Measurements from ENCODE around the gene AGAP3.

The AGAP3 gene

DNA sequence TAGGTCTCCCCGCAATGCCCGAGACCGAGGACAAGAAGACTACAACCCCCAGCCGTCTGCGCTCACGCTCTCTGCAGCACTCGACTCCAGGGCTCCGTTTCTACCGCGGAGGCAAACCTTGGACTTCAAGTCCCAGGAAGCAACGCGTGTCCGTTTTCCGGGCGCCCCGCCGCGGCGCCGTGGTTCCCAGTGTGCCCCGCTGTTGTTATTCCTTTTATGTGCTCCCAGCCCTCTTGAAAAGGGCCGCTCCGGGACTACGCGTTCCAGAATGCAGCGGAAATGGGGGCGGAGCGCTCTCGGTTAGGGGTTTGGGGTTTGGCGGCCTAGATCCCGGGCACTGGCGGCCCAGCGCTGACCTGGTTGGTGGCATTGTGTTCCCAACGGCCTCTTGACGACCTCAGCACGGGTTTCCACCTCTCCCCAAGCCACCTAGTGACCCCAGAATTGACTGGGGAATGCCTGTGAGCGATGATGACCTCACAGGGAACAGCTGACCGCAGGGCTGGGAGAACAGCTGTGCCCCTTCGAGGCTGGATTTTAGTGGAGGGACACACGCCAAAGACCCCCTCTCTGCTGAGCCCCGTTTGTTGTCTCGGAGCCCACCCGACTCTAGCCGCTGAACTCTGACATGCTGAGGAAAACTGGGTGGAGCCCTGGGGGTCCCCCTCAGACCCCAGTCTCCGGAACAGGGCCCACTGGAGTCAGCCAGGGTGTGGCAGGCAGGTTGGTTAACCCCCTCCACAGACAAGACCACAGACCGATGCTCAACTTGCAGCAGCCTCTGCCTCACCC is 28.1 kb upstream of the AGAP3 start:
- peak; percentile 98 for DNase-seq (ENCODE audit: low spot score)

DNA sequence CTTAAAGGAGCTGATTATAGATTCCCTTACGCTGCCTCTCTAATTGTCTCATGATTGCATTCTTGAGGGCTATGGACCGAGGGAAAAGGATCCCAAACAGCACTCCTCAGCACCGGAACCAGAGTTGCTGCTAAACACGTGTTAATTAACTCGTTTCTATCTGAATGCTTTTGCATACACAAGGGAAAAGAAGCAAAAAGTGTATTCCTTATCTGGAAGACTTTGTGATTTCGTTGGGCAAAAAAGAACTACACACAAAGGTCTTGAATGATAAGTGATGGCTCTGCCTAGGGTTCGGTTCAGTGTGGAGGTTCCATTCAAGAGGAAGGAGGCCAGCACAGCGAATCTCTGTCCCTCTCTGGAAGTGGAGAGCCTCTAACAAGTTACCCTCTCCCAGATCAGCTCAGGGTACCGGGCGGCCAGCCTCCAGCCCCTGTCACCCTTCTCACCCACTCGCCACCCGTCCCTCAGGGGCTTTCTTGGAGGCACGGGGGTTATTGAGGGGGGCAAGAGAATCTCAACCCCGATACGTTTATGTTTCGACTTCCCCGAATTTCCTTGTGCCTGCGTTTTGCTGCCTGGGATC is 27.4 kb upstream of the AGAP3 start:
- DNase-seq (ENCODE audit: low spot score): peak; percentile 43

DNA sequence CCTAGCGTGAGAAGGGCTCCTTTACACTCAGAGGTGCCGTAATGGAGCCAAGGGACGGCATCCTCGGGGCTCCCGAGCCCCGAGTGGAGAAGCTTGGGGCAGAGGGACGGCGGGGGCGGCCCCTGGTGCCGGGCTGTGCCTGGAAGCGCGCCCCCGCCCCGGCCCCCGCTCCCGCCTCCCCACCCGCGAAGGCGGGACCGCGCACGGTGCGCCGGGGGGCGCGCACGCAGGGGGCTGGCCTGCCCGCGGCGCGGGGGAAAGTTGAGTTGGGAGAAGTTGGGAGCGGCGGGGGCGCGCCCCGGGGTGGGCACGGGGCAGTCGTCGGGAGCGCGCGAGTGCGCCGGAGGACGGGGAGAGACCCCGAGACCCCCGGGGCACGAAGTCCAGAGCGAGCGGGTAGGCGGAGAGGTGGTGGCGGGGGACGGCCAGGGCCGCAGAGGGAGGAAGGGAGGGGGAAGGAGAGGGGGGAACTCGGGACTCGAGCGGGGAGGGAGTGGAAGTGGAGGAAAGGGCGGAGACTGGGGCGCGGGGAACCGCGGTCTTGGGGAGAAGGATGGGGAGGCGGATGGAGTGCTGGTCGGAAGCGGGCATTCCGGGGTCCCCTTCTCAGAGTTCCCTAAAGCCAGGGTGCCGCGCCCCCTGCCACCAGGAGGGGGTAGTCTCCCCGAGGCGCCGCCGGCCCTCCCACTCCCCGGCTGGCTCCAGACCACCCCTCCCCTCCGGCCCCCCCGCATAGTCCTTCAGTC is 26.7 kb upstream of the AGAP3 start, which contains the start of gene SLC4A2:
TSS of gene SLC4A2 (plus strand) at position 223 of the 746 bp plus-strand sequence. CDS start 2,399 bp downstream, outside the sequence.
- peak; percentile 41 for DNase-seq (ENCODE audit: low spot score)

DNA sequence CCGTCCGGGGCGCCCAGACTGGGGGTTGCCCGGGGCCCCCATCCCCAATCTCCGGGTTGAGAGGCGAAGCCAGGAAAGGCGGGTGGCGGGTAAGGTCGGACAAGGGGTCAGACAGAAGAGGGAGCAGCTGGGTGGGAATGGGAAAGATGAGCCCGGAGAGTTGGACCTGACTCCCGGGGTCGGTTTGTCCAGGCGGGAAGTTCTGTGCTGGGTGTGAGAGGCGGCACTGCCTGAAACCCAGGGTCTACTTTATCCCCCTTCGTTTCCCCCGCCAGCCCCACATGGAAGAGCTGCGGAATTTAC is 26.2 kb upstream of the AGAP3 start:
- no peak for DNase-seq (ENCODE audit: low spot score)

DNA sequence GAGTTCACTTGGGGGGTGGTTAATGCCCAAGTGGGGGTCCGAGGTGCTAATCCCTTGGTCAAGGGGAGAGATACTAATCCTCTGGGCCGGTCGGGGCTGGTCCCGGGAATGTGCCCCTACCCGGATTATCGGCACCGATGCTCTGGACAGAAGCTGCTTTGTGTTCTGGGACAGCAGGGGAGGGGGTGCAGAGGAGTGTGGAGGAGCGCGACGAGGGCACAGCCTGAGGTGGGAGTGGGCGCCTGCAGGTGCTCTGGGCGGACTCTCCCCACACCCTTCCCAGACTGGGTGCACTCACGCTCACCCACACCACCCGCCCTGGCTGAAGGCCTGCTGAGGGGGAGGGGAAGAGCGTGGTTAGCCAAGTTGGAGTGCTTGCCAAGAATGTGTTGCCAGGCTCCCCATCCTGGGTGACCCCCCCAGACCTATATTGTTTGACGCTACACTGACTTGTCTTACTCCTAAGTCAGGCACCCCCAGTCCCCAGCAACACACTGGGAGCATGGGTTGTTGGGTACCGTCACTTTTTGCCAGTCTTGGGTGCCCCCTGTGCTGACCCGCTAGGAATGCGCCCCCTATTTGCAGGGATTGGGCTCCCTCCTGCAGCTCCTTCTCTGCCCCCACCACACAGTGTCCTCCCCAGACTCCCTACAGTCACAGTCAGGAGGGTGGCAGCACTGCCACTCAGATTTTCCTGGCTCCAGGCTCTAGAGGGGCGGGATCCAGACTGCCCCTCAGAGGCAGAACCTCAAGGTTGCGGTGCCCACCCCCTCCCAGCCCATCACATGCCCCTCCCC is 25.7 kb upstream of the AGAP3 start:
- DNase-seq (ENCODE audit: low spot score): no peak

DNA sequence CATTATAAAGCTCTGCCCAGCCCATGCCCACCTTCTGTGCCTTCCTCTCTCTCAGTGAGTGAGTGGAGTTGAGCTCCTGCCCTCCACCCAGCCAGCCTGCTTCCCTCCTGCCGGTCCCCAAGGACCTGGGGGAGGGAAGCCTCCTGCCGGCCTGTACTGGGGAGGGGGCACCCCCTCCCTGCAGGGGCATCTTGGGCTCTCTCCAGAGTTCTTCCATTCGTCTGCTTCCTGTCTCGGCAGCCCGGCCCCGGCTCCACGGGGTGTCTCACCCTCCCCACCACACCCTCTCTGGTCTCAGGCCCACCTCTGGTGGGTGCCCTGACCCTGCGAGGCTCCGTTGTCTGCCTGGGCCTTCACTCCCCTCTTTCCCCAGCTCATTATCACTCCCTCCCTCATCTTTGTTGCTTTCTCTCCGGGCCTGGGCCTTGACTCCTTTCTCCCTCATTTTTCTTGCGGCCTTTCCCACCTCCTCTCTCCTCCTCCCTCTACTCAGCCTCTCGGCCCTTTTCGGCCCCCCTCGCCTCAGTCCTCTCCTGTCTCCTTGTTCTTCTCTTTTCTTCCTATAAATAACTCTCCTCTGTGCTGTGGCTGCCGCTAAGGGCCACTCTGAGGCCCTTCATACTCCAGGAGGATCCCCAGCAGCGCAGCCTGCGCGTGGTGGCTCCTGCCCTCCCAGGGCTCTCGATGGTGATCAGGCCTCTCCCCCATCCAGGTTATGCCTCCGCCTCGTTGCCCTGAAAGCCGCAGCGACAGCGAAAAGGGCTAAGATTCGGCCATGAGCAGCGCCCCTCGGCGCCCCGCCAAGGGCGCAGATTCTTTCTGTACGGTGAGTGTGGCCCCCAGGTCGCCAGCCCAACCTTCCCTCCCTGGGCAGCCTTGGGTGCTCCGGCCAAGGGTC is 24.8 kb upstream of the AGAP3 start:
- DNase-seq (ENCODE audit: low spot score): no peak

DNA sequence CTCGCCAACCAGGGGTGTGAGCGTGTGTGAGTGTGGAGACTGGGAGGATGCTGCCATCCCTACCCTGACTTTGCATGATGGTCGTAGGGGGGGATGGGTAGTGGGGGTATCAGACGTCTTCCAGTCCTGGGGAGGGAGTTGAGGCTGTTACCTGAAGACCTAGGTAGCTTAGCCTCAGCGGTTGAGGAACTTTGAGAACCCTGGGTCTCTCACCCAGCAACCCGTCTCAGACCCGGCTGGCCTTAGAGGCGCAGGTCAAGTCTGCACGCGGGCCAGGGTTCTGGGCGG is 24.2 kb upstream of the AGAP3 start:
- no peak for DNase-seq (ENCODE audit: low spot score)

DNA sequence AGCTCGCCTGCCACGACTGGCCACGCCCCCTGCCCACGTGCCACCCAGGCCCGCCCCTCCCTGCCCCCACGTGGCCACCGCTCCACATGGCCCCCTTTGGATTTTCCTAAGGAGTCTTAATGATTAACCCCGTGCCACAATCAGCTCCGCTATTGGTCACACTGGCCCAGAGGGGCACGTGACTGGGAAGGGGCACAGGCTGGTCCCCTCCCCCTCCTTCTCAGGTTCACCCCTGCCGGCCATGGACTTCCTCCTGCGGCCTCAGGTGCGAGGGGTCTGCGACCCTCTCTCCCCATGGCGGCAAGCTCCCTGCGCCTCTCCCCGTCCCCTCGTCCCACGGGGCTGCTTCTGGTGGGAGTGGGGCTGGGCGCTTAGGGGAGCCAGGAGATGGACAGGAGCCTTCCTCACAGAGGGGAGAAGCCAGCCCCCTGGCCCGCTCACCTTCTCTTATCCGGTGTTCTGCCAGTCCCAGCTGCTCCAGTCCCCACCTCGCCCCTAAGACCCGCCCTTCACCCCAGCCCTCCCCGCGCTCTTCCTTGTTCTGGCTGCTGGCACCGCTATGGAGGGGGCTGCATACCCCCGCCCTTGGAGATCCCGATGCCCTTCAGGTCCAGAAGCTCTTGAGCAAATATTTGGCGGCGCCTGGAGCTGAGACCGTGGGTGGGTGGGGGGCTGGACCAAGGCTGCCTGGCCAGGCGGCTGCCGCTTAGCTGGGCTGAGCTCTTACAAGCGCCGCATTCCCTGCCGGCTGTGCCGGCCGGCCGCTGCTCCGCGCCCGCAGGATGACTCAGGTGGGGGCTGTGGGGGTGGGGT is 23.7 kb upstream of the AGAP3 start:
- no peak for DNase-seq (ENCODE audit: low spot score)

DNA sequence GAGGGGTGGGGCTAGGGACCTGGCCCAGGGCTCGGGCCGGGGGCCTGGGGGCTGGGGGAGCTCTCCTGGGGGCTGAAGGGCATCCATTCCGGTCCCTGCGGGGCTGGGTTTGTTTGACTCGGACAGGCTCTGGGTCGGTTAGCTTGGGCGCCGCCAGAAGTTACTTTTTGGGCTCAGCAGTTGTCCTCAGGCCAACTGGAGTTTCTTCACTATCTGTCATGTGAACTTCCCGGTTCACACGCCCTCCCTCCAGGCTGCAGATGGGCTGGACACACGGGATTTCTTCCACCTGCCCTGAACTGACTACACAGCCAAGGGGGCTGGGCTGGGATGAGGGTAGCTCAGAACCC is 23.1 kb upstream of the AGAP3 start:
- DNase-seq (ENCODE audit: low spot score): no peak

DNA sequence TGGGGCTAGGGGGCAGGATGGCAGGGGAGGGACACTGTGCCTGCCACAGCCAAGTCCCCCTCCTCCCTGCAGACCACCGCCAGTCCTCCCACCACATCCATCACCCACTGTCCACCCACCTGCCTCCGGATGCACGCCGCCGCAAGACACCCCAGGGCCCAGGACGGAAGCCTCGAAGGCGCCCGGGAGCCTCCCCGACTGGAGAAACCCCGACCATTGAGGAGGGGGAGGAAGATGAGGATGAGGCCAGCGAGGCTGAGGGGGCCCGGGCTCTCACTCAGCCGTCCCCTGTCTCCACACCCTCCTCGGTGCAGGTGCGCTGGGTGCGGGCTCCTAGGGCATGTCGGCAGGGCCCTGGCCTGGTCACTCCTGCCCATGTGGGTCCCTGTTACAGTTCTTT is 21.8 kb upstream of the AGAP3 start:
- DNase-seq (ENCODE audit: low spot score): no peak

DNA sequence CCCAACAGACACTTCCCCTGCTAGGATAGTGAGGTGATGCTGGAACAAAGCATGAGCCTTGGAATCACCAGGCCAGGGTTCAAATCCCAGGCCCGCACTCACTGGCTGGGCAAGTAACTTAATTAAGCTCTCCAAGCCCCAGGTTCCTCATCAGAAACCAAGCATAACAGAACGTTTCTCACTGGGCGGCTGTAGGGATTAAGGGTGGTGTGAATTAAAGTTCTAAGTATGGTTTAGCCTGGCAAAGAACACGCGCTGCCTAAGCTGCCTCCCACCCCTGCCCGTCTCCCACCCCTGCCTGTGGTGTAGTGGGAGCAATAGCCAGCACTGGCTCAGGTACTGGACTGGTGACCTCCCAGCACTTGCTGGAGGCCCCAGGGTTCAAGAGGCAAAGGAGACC is 21.3 kb upstream of the AGAP3 start:
- DNase-seq (ENCODE audit: low spot score): no peak

DNA sequence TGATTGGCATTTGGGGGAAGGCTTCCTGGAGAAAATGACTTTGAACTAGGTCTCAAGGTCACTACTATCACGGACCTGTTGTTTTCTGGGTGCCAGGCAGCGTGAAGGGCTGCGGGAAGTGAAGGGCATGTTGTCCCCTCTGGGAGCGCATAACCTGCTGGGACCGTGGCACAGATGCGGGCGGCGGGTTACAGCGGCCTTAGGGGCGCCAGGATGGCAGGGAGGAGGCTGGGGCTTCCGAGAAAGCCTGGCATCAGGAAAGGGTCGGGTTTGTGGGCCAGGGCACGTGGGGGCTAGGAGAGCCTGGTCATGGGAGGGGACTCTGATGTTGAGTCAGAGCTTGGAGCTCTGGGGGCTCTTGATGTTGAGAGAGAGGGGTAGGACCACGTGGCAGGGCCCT is 20.8 kb upstream of the AGAP3 start:
- DNase-seq (ENCODE audit: low spot score): no peak

DNA sequence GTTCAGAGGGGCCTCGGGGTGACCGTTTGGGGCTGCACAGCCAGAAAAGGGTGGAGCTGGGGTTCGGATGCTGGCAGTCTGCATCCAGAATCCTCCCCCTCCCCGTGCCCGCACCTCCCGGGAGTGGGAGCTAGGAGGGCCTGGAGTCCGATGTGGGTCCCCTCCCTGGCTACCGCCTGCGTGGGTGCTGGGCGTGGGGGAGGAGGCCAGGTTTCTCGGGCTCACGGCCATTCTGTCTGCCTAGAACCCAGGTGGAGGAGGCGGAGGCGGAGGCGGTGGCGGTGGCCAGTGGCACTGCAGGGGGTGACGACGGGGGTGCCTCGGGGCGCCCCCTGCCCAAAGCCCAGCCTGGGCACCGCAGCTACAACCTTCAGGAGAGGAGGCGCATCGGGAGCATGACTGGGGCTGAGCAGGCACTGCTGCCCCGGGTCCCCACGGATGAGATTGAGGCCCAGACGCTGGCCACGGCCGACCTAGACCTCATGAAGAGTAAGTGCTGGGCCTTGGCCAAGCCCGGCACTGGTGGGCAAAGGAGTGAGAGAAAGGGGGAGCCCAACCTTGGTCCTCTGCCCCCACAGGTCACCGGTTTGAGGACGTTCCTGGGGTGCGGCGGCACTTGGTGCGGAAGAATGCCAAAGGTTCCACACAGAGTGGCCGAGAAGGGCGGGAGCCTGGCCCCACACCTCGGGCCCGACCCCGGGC is 19.9 kb upstream of the AGAP3 start:
- DNase-seq (ENCODE audit: low spot score): no peak

DNA sequence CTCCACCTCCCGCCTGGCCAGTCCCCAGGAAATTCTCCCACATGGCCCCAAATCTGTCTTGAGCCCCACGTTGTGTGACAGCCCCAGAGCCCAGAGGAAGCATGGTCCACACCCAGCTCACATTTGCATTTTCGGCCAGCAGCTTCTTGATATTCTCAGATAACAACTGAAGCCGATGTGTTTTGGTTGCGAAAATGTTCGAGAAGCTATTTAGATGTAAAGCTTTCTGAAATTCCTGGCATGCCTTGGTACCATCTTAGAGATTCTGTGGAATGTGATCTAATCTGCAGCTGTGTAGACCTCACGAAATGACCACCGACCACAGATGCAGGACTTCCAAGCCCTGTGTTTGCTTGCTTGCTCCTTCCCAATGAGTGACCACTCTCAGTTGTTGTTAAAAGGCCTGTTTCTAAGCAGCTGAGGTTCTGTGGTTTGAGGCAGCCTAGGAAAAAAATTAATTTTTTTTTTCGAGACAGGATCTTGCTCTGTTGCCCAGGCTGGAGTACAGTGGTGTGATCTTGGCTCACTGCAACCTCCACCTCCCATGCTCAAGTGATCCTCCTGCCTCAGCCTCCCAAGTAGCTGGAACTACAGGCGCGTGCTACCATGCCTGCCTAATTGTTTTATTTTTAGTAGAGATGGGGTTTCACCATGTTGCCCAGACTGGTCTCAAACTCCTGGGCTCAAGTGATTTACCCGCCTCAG is 18.1 kb upstream of the AGAP3 start:
- no peak for DNase-seq (ENCODE audit: low spot score)

DNA sequence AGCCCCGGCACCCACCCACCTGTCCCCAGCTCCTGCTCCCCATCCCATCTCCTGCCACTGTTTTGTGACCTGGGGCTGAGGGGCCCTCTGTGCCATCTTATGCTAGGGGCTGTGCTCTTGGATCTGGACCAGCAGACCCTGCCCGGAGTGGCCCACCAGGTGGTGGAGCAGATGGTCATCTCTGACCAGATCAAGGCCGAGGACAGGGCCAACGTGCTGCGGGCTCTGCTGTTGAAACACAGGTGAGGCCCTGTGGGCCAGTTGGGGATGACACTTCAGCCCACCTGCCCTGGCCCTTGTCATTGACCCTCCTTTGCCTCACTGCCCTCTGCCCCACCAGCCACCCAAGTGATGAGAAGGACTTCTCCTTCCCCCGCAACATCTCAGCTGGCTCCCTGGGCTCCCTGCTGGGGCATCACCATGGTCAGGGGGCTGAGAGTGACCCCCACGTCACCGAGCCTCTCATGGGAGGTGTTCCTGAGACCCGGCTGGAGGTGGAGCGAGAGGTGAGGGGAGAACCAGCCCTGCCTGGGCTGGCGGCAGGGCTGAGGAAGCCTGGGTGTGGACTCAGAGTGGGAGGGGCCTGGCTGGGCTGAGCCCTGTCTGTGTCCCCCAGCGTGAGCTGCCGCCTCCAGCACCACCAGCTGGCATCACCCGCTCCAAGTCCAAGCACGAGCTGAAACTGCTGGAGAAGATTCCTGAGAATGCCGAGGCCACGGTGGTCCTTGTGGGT is 16.3 kb upstream of the AGAP3 start:
- no peak for DNase-seq (ENCODE audit: low spot score)

DNA sequence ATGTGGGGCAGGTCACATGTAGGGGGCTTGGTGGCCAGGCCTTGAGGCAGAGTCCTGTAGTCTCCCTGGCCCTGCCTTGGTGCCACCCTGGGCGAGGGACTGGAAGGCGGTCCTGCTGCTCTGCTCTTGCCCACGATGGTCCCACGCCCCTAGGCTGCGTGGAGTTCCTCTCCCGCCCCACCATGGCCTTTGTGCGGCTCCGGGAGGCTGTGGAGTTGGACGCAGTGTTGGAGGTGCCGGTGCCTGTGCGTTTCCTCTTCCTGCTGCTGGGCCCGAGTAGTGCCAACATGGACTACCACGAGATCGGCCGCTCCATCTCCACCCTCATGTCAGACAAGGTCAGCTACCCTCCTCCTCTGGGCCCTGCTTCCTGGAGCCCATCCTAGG is 15.7 kb upstream of the AGAP3 start:
- no peak for DNase-seq (ENCODE audit: low spot score)

DNA sequence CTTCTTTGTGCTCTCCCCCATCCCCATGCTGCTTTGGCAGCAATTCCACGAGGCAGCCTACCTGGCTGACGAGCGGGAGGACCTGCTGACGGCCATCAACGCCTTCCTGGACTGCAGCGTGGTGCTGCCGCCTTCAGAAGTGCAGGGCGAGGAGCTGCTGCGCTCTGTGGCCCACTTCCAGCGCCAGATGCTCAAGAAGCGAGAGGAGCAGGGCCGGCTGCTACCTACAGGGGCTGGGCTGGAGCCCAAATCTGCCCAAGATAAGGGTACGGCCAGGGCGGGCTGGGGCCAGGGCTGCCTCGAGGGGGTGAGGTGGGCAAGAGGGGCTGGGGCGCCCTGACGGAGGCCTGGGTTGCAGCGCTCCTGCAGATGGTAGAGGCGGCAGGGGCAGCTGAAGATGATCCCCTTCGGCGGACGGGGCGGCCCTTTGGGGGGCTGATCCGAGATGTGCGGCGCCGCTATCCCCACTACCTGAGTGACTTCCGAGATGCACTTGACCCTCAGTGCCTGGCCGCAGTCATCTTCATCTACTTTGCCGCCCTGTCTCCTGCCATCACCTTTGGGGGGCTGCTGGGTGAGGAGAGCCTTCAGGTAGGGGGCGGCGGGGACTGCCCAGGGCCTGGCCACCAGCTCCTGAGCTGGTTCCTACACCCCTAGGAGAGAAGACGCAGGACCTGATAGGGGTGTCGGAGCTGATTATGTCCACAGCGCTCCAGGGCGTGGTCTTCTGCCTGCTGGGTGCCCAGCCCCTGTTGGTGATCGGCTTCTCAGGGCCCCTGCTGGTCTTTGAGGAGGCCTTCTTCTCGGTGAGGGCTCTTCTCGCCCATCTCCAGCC is 15.0 kb upstream of the AGAP3 start:
- no peak for DNase-seq (ENCODE audit: low spot score)

DNA sequence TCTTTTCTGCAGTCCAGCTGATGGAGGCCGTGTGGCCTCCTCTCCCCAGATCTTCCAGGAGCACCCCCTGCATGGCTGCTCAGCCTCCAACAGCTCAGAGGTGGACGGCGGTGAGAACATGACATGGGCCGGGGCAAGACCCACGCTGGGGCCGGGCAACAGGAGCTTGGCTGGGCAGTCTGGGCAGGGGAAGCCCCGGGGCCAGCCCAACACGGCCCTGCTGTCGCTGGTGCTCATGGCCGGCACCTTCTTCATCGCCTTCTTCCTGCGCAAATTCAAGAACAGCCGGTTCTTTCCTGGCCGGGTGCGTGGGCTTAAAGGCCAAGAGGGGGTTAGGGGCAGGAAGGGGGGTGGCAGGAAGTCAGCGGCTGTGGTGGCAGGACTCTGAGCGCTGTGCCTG is 12.3 kb upstream of the AGAP3 start:
- DNase-seq (ENCODE audit: low spot score): no peak
